ENCODE measurements around the gene C7. TPM values are rescaled to one million over a fixed set of nuclear protein-coding genes. Genes with fewer than 3 reads are reported as not detected.

Gene C7
- polyA plus RNA-seq, 1 donor from 2014 or later = not detected

DNA sequence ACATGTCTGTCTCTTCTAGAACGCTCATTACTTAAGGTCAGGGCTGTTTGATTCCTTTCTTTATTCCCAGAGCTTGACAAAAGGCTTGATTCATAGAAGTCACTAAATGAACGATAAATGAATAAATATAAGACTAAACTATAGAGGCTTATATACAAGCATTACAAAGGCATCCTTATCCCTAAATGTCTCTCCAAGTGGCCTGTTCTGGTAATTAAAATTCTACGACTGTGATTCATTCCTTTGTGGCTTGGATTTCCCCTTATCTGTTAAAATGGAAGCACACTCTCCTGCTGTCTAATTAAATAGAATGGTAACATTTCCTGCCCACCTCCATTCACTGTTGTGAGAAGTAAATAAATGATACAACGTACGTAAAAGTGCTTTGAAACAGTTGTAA is 49.5 kb downstream of the C7 start:
- Mint-ChIP-seq H3K4me1 (no peaks in the 10 kb centered on the region), H3K27me3 (no peaks in the 10 kb centered on the region), H3K27ac (no peak overlapping the region), H3K36me3 (no peaks in the 10 kb centered on the region), H3K4me3 (no peak overlapping the region), H3K9me3 (peaks cover 0 to 6% (median 0%) of the 10 kb centered on the region in 3 donors)

DNA sequence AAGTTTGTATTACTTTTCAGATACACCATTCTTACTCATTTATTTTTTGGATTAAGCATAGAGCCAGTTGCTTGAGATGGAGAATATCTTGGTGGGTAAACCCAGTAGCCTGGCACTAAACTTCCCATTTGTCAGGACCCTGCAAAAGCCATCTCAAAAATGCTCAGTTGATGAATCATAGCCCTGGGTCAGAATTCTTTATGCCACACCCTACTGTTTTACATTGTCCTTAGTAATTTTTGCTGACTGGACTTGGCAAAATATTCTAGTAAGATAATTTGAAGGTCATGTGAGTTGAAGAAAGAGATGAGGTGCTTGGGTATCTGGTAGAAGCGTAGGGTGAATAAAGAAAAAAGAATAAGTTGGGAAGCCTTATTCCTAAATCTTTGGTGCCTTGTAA is 50.7 kb downstream of the C7 start:
- peaks cover 0 to 6% (median 0%) of the 10 kb centered on the region in 3 donors for H3K9me3 Mint-ChIP-seq
- H3K36me3 Mint-ChIP-seq = no peaks in the 10 kb centered on the region
- H3K4me3 Mint-ChIP-seq = no peak overlapping the region
- H3K27me3 Mint-ChIP-seq = no peaks in the 10 kb centered on the region
- no peaks in the 10 kb centered on the region for H3K4me1 Mint-ChIP-seq
- no peak overlapping the region for H3K27ac Mint-ChIP-seq

DNA sequence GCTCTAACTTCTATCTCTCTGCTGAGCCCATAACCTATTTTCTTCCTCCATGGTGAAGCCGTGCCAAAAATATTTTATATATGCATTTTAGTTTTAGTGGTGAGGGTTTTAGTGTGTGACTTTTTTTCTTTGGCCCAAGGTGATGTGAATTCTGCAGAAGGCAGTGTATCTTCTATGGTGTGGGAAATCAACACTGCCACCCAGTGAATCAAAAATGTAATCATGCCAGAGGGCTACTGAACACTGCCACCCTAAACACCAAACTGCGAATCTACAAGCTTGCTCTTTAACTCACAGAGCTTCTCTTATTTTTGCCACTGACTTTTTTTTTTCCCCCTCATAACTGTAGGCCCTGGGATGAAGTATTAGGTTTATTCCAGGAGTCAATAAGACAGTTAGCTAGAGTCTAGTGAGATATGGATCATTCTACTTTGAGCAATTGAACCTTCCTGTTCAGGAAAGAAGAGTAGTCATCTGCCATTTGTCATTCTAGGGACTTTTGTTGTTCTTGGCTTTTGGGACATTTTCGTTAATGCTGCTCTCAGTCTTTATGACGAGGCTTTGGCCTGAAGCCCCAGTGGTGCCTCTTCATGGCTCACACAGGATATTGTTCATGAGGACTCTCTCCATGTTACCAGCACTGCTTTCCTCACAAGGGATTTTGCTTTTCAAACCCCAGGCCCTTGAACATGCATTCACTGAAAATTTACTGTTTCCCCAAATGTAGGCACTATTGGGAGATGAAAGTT is 53.1 kb downstream of the C7 start:
- H3K27me3 Mint-ChIP-seq = no peaks in the 10 kb centered on the region
- no peak overlapping the region for H3K4me3 Mint-ChIP-seq
- no peaks in the 10 kb centered on the region for H3K36me3 Mint-ChIP-seq
- peaks cover 1 to 6% (median 3%) of the 10 kb centered on the region in 3 donors for H3K9me3 Mint-ChIP-seq
- no peaks in the 10 kb centered on the region for H3K4me1 Mint-ChIP-seq
- H3K27ac Mint-ChIP-seq = no peak overlapping the region

- Mint-ChIP-seq H3K27ac (no peak overlapping the region), H3K4me1 (no peaks in the 10 kb centered on the region), H3K36me3 (no peaks in the 10 kb centered on the region), H3K4me3 (no peak overlapping the region), H3K9me3 (peaks cover 0 to 3% (median 0%) of the 10 kb centered on the region in 3 donors), H3K27me3 (no peaks in the 10 kb centered on the region)
Observed at GRCh38 chr5:40972434-40972833, 63.1 kb downstream of the C7 start.

- Mint-ChIP-seq H3K4me1 (no peaks in the 10 kb centered on the region), H3K27me3 (no peaks in the 10 kb centered on the region), H3K4me3 (no peak overlapping the region), H3K9me3 (peaks cover 0 to 3% (median 0%) of the 10 kb centered on the region in 3 donors), H3K27ac (no peak overlapping the region), H3K36me3 (no peaks in the 10 kb centered on the region)
Observed at GRCh38 chr5:40973364-40974004, 64.2 kb downstream of the C7 start.

DNA sequence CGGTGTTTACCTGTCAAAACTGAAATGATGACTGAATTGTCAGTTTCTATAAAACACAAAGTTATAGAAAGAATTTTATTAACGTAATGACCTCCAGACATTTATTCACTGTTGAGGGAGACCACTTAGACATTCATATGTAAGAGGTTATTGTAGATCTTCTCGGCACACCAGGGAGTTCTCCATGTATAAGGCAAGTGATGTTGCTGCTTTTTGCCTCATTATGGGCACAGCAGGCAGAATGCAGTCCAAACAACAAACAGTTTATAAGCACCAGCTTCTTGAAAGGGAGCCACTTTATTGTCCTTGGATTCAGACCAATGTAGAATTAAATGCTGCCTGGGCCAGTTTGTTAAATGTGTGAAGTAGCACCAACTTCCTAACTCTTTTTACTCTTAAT is 66.7 kb downstream of the C7 start:
- H3K27me3 Mint-ChIP-seq = no peaks in the 10 kb centered on the region
- no peak overlapping the region for H3K27ac Mint-ChIP-seq
- peaks cover 0 to 3% (median 0%) of the 10 kb centered on the region in 3 donors for H3K9me3 Mint-ChIP-seq
- H3K4me1 Mint-ChIP-seq = no peaks in the 10 kb centered on the region
- no peaks in the 10 kb centered on the region for H3K36me3 Mint-ChIP-seq
- no peak overlapping the region for H3K4me3 Mint-ChIP-seq

- Mint-ChIP-seq H3K4me3 (no peak overlapping the region), H3K27ac (no peak overlapping the region), H3K4me1 (peaks cover 0 to 1% (median 0%) of the 10 kb centered on the region in 3 donors), H3K27me3 (no peaks in the 10 kb centered on the region), H3K36me3 (no peaks in the 10 kb centered on the region), H3K9me3 (peaks cover 0 to 3% (median 0%) of the 10 kb centered on the region in 3 donors)
Observed at GRCh38 chr5:40976836-40977235, 67.5 kb downstream of the C7 start.

DNA sequence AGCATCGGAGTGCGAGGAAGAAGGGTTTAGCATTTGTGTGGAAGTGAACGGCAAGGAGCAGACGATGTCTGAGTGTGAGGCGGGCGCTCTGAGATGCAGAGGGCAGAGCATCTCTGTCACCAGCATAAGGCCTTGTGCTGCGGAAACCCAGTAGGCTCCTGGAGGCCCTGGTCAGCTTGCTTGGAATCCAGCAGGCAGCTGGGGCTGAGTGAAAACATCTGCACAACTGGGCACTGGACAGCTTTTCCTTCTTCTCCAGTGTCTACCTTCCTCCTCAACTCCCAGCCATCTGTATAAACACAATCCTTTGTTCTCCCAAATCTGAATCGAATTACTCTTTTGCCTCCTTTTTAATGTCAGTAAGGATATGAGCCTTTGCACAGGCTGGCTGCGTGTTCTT is 72.1 kb downstream of the C7 start:
- Mint-ChIP-seq H3K27ac (no peak overlapping the region), H3K9me3 (peaks cover 0 to 5% (median 0%) of the 10 kb centered on the region in 3 donors), H3K4me1 (peaks cover 0 to 1% (median 0%) of the 10 kb centered on the region in 3 donors), H3K27me3 (no peaks in the 10 kb centered on the region), H3K36me3 (no peaks in the 10 kb centered on the region), H3K4me3 (no peak overlapping the region)

DNA sequence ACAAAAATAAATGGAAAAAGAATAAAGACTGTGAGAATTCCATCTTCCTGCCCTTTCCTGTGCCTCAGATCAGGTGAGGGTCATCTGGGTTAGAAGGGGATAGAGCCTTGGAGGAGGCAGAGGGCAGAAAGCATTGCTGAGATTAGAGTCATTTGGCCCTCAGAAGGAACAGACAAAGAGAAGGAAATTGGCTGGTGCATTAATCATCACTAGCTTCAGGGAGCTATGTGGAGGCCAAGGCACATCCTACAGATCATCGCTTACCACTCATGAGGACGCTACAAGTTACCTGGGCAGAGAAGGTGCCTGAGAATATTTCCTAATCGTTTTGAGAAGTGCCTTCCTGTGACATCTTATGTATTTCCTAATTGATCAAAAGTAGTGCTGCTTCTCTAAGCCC is 74.5 kb downstream of the C7 start:
- Mint-ChIP-seq H3K36me3 (no peaks in the 10 kb centered on the region), H3K27me3 (no peaks in the 10 kb centered on the region), H3K4me1 (peaks cover 0 to 1% (median 0%) of the 10 kb centered on the region in 3 donors), H3K9me3 (peaks cover 0 to 11% (median 4%) of the 10 kb centered on the region in 3 donors), H3K27ac (no peak overlapping the region), H3K4me3 (no peak overlapping the region)

DNA sequence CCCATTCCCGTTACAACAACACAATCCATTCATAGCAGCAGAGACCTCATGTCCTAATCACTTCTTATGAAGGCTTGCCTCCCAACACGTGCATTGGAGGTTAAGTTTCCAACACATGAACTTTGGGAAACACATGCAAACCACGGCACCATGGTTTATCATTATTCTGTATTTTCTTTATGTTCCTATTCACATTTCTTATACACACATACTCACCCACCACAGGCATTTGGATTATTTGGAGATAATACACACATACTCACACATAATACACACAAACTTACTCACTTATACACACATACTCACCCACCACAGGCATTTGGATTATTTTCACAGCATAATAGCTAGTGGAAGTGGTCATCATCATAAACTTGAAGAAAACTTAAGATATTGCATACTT is 75.6 kb downstream of the C7 start:
- Mint-ChIP-seq H3K27ac (no peak overlapping the region), H3K36me3 (no peaks in the 10 kb centered on the region), H3K27me3 (no peaks in the 10 kb centered on the region)

GRCh38 chr5:40985501-40985900 is 76.2 kb downstream of the C7 start:
- Mint-ChIP-seq H3K9me3 (peaks cover 0 to 11% (median 5%) of the 10 kb centered on the region in 3 donors), H3K4me3 (no peak overlapping the region), H3K27ac (no peak overlapping the region), H3K36me3 (no peaks in the 10 kb centered on the region), H3K27me3 (no peaks in the 10 kb centered on the region), H3K4me1 (peaks cover 0 to 1% (median 0%) of the 10 kb centered on the region in 3 donors)

More for the DNA sequence above, 75.6 kb downstream of the C7 start:
- Mint-ChIP-seq H3K9me3 (peaks cover 0 to 11% (median 5%) of the 10 kb centered on the region in 3 donors), H3K4me1 (peaks cover 0 to 1% (median 0%) of the 10 kb centered on the region in 3 donors), H3K4me3 (no peak overlapping the region)

- H3K36me3 Mint-ChIP-seq = no peaks in the 10 kb centered on the region
- no peak overlapping the region for H3K27ac Mint-ChIP-seq
- peaks cover 2% of the 10 kb centered on the region for H3K27me3 Mint-ChIP-seq
- H3K4me1 Mint-ChIP-seq = no peaks in the 10 kb centered on the region
- H3K4me3 Mint-ChIP-seq = no peak overlapping the region
- H3K9me3 Mint-ChIP-seq = peaks cover 0 to 11% (median 5%) of the 10 kb centered on the region in 3 donors
Observed at GRCh38 chr5:40986666-40987065, 77.4 kb downstream of the C7 start.

GRCh38 chr5:40987349-40987748 is 78.1 kb downstream of the C7 start:
- peaks cover 0 to 11% (median 5%) of the 10 kb centered on the region in 3 donors for H3K9me3 Mint-ChIP-seq
- no peaks in the 10 kb centered on the region for H3K36me3 Mint-ChIP-seq
- no peak overlapping the region for H3K4me3 Mint-ChIP-seq
- no peaks in the 10 kb centered on the region for H3K4me1 Mint-ChIP-seq
- no peak overlapping the region for H3K27ac Mint-ChIP-seq
- H3K27me3 Mint-ChIP-seq = peaks cover 2% of the 10 kb centered on the region

GRCh38 chr5:40988746-40989510 is 79.6 kb downstream of the C7 start:
- Mint-ChIP-seq H3K27ac (no peak overlapping the region), H3K9me3 (peaks cover 0 to 11% (median 3%) of the 10 kb centered on the region in 3 donors), H3K4me3 (no peak overlapping the region), H3K4me1 (no peaks in the 10 kb centered on the region), H3K27me3 (peaks cover 2% of the 10 kb centered on the region), H3K36me3 (no peaks in the 10 kb centered on the region)
